HL-60 (cell line): Measurements from ENCODE around the gene KRT35.

ENCODE experiments used
- GABPA ChIP-seq: IDR thresholded peaks from 2 replicates; pipeline ENCODE4 v1.6.1; 2012; ENCODE audit warnings: low read depth
- POLR2AphosphoS5 ChIP-seq: IDR thresholded peaks from 2 replicates; pipeline ENCODE4 v1.6.1; 2012; ENCODE audit warnings: low read depth
- REST ChIP-seq: IDR thresholded peaks from 2 replicates; pipeline ENCODE4 v1.6.1; 2012; ENCODE audit warnings: low read depth; ENCODE audit not compliant: insufficient replicate concordance
- TF ChIP-seq, protein P1 (sequence below): IDR thresholded peaks from one replicate; pipeline ENCODE4 v1.5.1; 2011; ENCODE audit warnings: low read length, control low read depth, inconsistent platforms; ENCODE audit not compliant: insufficient read depth

GRCh38 chr17:41464173-41464572, 16.8 kb downstream of the KRT35 start:
- no peak for TF ChIP-seq REST
- TF ChIP-seq, protein P1, sequence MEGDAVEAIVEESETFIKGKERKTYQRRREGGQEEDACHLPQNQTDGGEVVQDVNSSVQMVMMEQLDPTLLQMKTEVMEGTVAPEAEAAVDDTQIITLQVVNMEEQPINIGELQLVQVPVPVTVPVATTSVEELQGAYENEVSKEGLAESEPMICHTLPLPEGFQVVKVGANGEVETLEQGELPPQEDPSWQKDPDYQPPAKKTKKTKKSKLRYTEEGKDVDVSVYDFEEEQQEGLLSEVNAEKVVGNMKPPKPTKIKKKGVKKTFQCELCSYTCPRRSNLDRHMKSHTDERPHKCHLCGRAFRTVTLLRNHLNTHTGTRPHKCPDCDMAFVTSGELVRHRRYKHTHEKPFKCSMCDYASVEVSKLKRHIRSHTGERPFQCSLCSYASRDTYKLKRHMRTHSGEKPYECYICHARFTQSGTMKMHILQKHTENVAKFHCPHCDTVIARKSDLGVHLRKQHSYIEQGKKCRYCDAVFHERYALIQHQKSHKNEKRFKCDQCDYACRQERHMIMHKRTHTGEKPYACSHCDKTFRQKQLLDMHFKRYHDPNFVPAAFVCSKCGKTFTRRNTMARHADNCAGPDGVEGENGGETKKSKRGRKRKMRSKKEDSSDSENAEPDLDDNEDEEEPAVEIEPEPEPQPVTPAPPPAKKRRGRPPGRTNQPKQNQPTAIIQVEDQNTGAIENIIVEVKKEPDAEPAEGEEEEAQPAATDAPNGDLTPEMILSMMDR: no peak
- TF ChIP-seq POLR2AphosphoS5: no peak
- no peak for TF ChIP-seq GABPA
